Mesothelial cell of epicardium (in vitro differentiated cells): ENCODE results near the gene FOXO3. TPM values are rescaled to one million over a fixed set of nuclear protein-coding genes. Genes with fewer than 3 reads are reported as not detected.
"Not testable (repeated sequence)": the region's sequence is repeated elsewhere in the genome, so short reads cannot be mapped to it uniquely, and the experiment has no call there.

Experiments
- DNase-seq, 2 experiments: peaks; one replicate each; pipeline ENCODE4 v3.0.0; 2021; ENCODE audit warnings: low spot score in 2 of 2; ENCODE audit not compliant: unreplicated experiment in 2 of 2
- H3K27ac Mint-ChIP-seq: 2 replicates; pipeline ENCODE4 v1.8.0; 2021; ENCODE audit warnings: mixed read lengths
- H3K27me3 Mint-ChIP-seq: 2 replicates; pipeline ENCODE4 v1.8.0; 2021; ENCODE audit warnings: low read depth, mixed read lengths
- H3K36me3 Mint-ChIP-seq: 2 replicates; pipeline ENCODE4 v1.8.0; 2021; ENCODE audit warnings: mixed read lengths
- H3K4me1 Mint-ChIP-seq: 2 replicates; pipeline ENCODE4 v1.8.0; 2021; ENCODE audit warnings: mixed read lengths
- H3K4me3 Mint-ChIP-seq: 2 replicates; pipeline ENCODE4 v1.8.0; 2021; ENCODE audit warnings: mild to moderate bottlenecking, moderate library complexity, mixed read lengths
- H3K9me3 Mint-ChIP-seq: 2 replicates; pipeline ENCODE4 v1.8.0; 2021; ENCODE audit warnings: mixed read lengths
- CTCF ChIP-seq: fragments of 200-600 bp; sonication (generic); IDR thresholded peaks from one replicate; pipeline ENCODE4 v1.5.0; 2021; ENCODE audit warnings: antibody characterized with exemption; ENCODE audit not compliant: unreplicated experiment
- total RNA-seq: library from RNA; stranded (reverse); gene quantifications from 3 replicates; pipeline ENCODE4 v1.2.1, GENCODE V29; 2021

FOXO3 gene
- total RNA-seq, 1 donor from 2014 or later, result 58.3 TPM

- Mint-ChIP-seq H3K4me1 (peaks cover 43% of the 10 kb centered on the region), H3K27me3 (no peaks in the 10 kb centered on the region)
- no peak for TF ChIP-seq CTCF
These were observed 102.0 kb downstream of the FOXO3 start for GRCh38 chr6:108662702-108663101.

GRCh38 chr6:108663494-108664064 is 102.9 kb downstream of the FOXO3 start:
- not testable (repeated sequence) for H3K27ac Mint-ChIP-seq, H3K4me3 Mint-ChIP-seq, H3K9me3 Mint-ChIP-seq, H3K27me3 Mint-ChIP-seq, DNase-seq
- H3K4me1 Mint-ChIP-seq, result peaks cover 46% of the 10 kb centered on the region
- peaks cover 15% of the 10 kb centered on the region for H3K36me3 Mint-ChIP-seq

More at GRCh38 chr6:108662702-108663101, 102.0 kb downstream of the FOXO3 start:
- no peak overlapping the region for H3K27ac Mint-ChIP-seq
- H3K36me3 Mint-ChIP-seq, result peaks cover 20% of the 10 kb centered on the region
- H3K4me3 Mint-ChIP-seq, result no peak overlapping the region
- DNase-seq, result no peak
- peaks cover 5% of the 10 kb centered on the region for H3K9me3 Mint-ChIP-seq

- Mint-ChIP-seq H3K36me3 (peaks cover 17% of the 10 kb centered on the region), H3K27ac (no peak overlapping the region), H3K27me3 (no peaks in the 10 kb centered on the region), H3K4me1 (peaks cover 40% of the 10 kb centered on the region), H3K4me3 (no peak overlapping the region), H3K9me3 (no peaks in the 10 kb centered on the region)
- no peak for DNase-seq
- no peak for TF ChIP-seq CTCF
These were observed 104.9 kb downstream of the FOXO3 start for GRCh38 chr6:108665495-108666196.

GRCh38 chr6:108666656-108667260 is 106.0 kb downstream of the FOXO3 start:
- Mint-ChIP-seq H3K9me3 (no peaks in the 10 kb centered on the region), H3K27me3 (no peaks in the 10 kb centered on the region), H3K4me3 (no peak overlapping the region), H3K27ac (peak overlapping the region; percentile 41), H3K36me3 (peaks cover 17% of the 10 kb centered on the region), H3K4me1 (peaks cover 36% of the 10 kb centered on the region)
- TF ChIP-seq CTCF, result no peak
- DNase-seq, result no peak

- DNase-seq, result no peak
- Mint-ChIP-seq H3K27me3 (no peaks in the 10 kb centered on the region), H3K4me1 (peaks cover 25% of the 10 kb centered on the region), H3K27ac (no peak overlapping the region), H3K9me3 (no peaks in the 10 kb centered on the region), H3K36me3 (peaks cover 17% of the 10 kb centered on the region), H3K4me3 (no peak overlapping the region)
- TF ChIP-seq CTCF, result no peak
These were observed 107.3 kb downstream of the FOXO3 start for GRCh38 chr6:108667993-108668392.

- TF ChIP-seq CTCF, result no peak
- Mint-ChIP-seq H3K36me3 (peaks cover 14% of the 10 kb centered on the region), H3K27ac (no peak overlapping the region), H3K9me3 (no peaks in the 10 kb centered on the region), H3K4me1 (peaks cover 25% of the 10 kb centered on the region), H3K27me3 (no peaks in the 10 kb centered on the region), H3K4me3 (no peak overlapping the region)
- no peak for DNase-seq
These were observed 109.0 kb downstream of the FOXO3 start for GRCh38 chr6:108669673-108670072.
